HCT116 (cell line): ENCODE data around the gene CLDN34. TPM values are rescaled to one million over a fixed set of nuclear protein-coding genes. Genes with fewer than 3 reads are reported as not detected.

ENCODE experiments used
- ATAC-seq: fragments of 200-7000 bp; cut with Tn5 transposase; 2 replicates; pipeline ENCODE4 v1.9.1; 2020; ENCODE audit warnings: mild to moderate bottlenecking, moderate library complexity
- BruUV-seq: library from RNA; stranded (reverse); fragments of 400-500 nt; replicated peaks from 2 replicates; lab custom pipeline; 2021; lab: Mats Ljungman, UMichigan
- CTCF ChIA-PET: fragments of 300-600 bp; sonication (Branson Sonifier 250); formaldehyde crosslinking; loops from one replicate; lab custom pipeline; 2021; ENCODE audit warnings: antibody characterized with exemption; lab: Charles Lee
- POLR2A ChIA-PET: fragments of 300-600, 350-600 bp; sonication (Branson Sonifier 250); formaldehyde crosslinking; loops from one replicate; lab custom pipeline; 2021; ENCODE audit warnings: antibody characterized with exemption; lab: Charles Lee
- RAD21 ChIA-PET, 2 experiments: fragments of 300-600 bp; sonication (Branson Sonifier 250); formaldehyde crosslinking; loops; one replicate each; lab custom pipeline; 2023; ENCODE audit warnings: low total read pairs in 2 of 2; ENCODE audit not compliant: uncharacterized antibody in 2 of 2, unreplicated experiment in 2 of 2, low non-redundant PET in 1 of 2; lab: Charles Lee
- DNase-seq: peaks from one replicate; pipeline ENCODE4 v3.0.0-alpha.2; 2010; ENCODE audit warnings: low read depth, low spot score
- H2AFZ ChIP-seq: fragments of 200-600 bp; shearing (Covaris generic), sonication (generic); 2 replicates; pipeline ENCODE4 v1.6.1; 2017; ENCODE audit warnings: low read depth, mixed run types, mixed read lengths, antibody characterized with exemption, low read length; ENCODE audit not compliant: poor library complexity, severe bottlenecking
- H3K27ac ChIP-seq: 2 replicates; pipeline ENCODE4 v1.5.1; 2012; ENCODE audit warnings: low read depth, low read length
- H3K27me3 ChIP-seq: fragments of 200-600 bp; sonication (generic); 2 replicates; pipeline ENCODE4 v1.6.1; 2016; ENCODE audit warnings: mixed run types, low read length, mixed read lengths; ENCODE audit not compliant: insufficient read depth
- H3K36me3 ChIP-seq, 2 experiments: fragments of 200-500 bp in 1 of 2; fragments of 200-600 bp in 1 of 2; sonication (Bioruptor generic) in 1 of 2; sonication (generic) in 1 of 2; 2 replicates each; pipeline versions ENCODE4 v1.5.1 to v1.6.1; 2014 to 2016; ENCODE audit warnings: low read length in 2 of 2, inconsistent platforms in 1 of 2, mixed read lengths in 1 of 2, mixed run types in 1 of 2; ENCODE audit not compliant: insufficient read depth in 2 of 2, control insufficient read depth in 1 of 2
- H3K4me1 ChIP-seq, 2 experiments: fragments of 200-600 bp in 1 of 2; sonication (generic) in 1 of 2; 2 replicates each; pipeline versions ENCODE4 v1.5.1 to v1.6.1; 2012 to 2017; ENCODE audit warnings: low read length in 2 of 2, inconsistent platforms in 1 of 2, mild to moderate bottlenecking in 1 of 2, mixed read lengths in 1 of 2, mixed run types in 1 of 2, moderate library complexity in 1 of 2; ENCODE audit not compliant: insufficient read depth in 2 of 2, control insufficient read depth in 1 of 2
- H3K4me2 ChIP-seq: fragments of 200-600 bp; sonication (generic); 2 replicates; pipeline ENCODE4 v1.6.1; 2017; ENCODE audit warnings: mixed run types, low read length, mixed read lengths
- H3K4me3 ChIP-seq, 2 experiments: fragments of 200-600 bp in 1 of 2; sonication (generic) in 1 of 2; replicated peaks in 1 of 2; 2 replicates each; pipeline ENCODE4 v1.5.1; 2011 to 2016; ENCODE audit warnings: low read length in 2 of 2, control low read depth in 1 of 2, low read depth in 1 of 2, mild to moderate bottlenecking in 1 of 2, mixed read lengths in 1 of 2, mixed run types in 1 of 2
- H3K79me2 ChIP-seq: fragments of 200-600 bp; sonication (generic); 2 replicates; pipeline ENCODE4 v1.6.1; 2017; ENCODE audit warnings: mild to moderate bottlenecking, mixed run types, low read length, moderate library complexity, mixed read lengths; ENCODE audit not compliant: insufficient read depth
- H3K9ac ChIP-seq: fragments of 200-600 bp; sonication (generic); 2 replicates; pipeline ENCODE4 v1.6.1; 2016; ENCODE audit warnings: low read length, mixed read lengths
- H3K9me2 ChIP-seq: fragments of 200-600 bp; sonication (generic), shearing (Covaris generic); 2 replicates; pipeline ENCODE4 v1.6.1; 2017; ENCODE audit warnings: mixed run types, mild to moderate bottlenecking, moderate library complexity; ENCODE audit not compliant: insufficient read depth
- H3K9me3 ChIP-seq, 2 experiments: fragments of 200-500 bp in 1 of 2; fragments of 200-600 bp in 1 of 2; sonication (Bioruptor generic) in 1 of 2; sonication (generic) in 1 of 2; 2 replicates each; pipeline ENCODE4 v1.6.1; 2014 to 2017; ENCODE audit warnings: low read length in 2 of 2, mixed read lengths in 2 of 2, inconsistent platforms in 1 of 2, low read depth in 1 of 2, mild to moderate bottlenecking in 1 of 2, mixed run types in 1 of 2, moderate library complexity in 1 of 2; ENCODE audit not compliant: control insufficient read depth in 1 of 2, insufficient read depth in 1 of 2
- H4K20me1 ChIP-seq: fragments of 200-600 bp; sonication (generic), shearing (Covaris generic); 2 replicates; pipeline ENCODE4 v1.6.1; 2017; ENCODE audit warnings: mixed run types, mild to moderate bottlenecking, moderate library complexity; ENCODE audit not compliant: insufficient read depth
- ATF3 ChIP-seq: IDR thresholded peaks from 2 replicates; pipeline ENCODE4 v1.6.1; 2012
- FOSL1 ChIP-seq: IDR thresholded peaks from 2 replicates; pipeline ENCODE4 v1.6.1; 2012; ENCODE audit warnings: low read depth
- JUND ChIP-seq: IDR thresholded peaks from 2 replicates; pipeline ENCODE4 v1.6.1; 2012
- POLR2AphosphoS5 ChIP-seq: IDR thresholded peaks from 2 replicates; pipeline ENCODE4 v1.6.1; 2011; ENCODE audit warnings: mild to moderate bottlenecking, low read depth, low read length, moderate library complexity
- REST ChIP-seq: IDR thresholded peaks from 2 replicates; pipeline ENCODE4 v1.6.1; 2012; ENCODE audit warnings: low read depth
- SRF ChIP-seq: IDR thresholded peaks from 2 replicates; pipeline ENCODE4 v1.6.1; 2012; ENCODE audit warnings: low read depth
- ZBTB33 ChIP-seq: IDR thresholded peaks from 2 replicates; pipeline ENCODE4 v1.6.1; 2011; ENCODE audit warnings: mild to moderate bottlenecking, low read length, moderate library complexity; ENCODE audit not compliant: insufficient replicate concordance; ENCODE audit errors: extremely low read depth
- intact Hi-C: fragments of 100-400 bp; cut with micrococcal nuclease; formaldehyde crosslinking; loops from 2 replicates; pipeline ENCODE4 v1.10.0; 2022
- total RNA-seq: library from RNA; stranded (reverse); gene quantifications from one replicate; pipeline ENCODE4 v1.2.1, GENCODE V29; 2021; ENCODE audit not compliant: unreplicated experiment

The CLDN34 gene
- total RNA-seq, 1 experiment from 2014 or later, result not detected

GRCh38 chrX:10006086-10006485, 38.9 kb downstream of the CLDN34 start:
- DNase-seq, result no peak
- Histone ChIP-seq H3K9me3 (no peaks in the 10 kb centered on the region), H3K9ac (no peak overlapping the region), H2AFZ (no peak overlapping the region)
- RAD21 ChIA-PET, result no interaction called here
- no peak for TF ChIP-seq SRF
- no peak for TF ChIP-seq FOSL1
- TF ChIP-seq REST, result no peak
- TF ChIP-seq POLR2AphosphoS5, result no peak
- TF ChIP-seq ZBTB33, result no peak
- TF ChIP-seq ATF3, result no peak
- no peak for TF ChIP-seq JUND
- TF ChIP-seq, all 23 proteins: peak for 0
- CTCF ChIA-PET, result no interaction called here
- Histone ChIP-seq H3K27ac (no peak overlapping the region), H3K36me3 (no peaks in the 10 kb centered on the region), H4K20me1 (no peaks in the 10 kb centered on the region), H3K4me2 (no peak overlapping the region), H3K4me3 (no peak overlapping the region), H3K4me1 (no peaks in the 10 kb centered on the region), H3K9me2 (no peaks in the 10 kb centered on the region), H3K27me3 (no peaks in the 10 kb centered on the region), H3K79me2 (no peaks in the 10 kb centered on the region)
- POLR2A ChIA-PET, result no interaction called here
- no TSS peak for BruUV-seq
- intact Hi-C loops, result no loop called here
- no peak for ATAC-seq
